ENCODE measurements around the gene PAPSS2. TPM values are rescaled to one million over a fixed set of nuclear protein-coding genes. Genes with fewer than 3 reads are reported as not detected.
"Not testable (repeated sequence)": the region's sequence is repeated elsewhere in the genome, so short reads cannot be mapped to it uniquely, and the experiment has no call there.

The PAPSS2 gene
- total RNA-seq, 4 donors from 2014 or later, result 2.2 to 5.1 (median 4.5) TPM

DNA sequence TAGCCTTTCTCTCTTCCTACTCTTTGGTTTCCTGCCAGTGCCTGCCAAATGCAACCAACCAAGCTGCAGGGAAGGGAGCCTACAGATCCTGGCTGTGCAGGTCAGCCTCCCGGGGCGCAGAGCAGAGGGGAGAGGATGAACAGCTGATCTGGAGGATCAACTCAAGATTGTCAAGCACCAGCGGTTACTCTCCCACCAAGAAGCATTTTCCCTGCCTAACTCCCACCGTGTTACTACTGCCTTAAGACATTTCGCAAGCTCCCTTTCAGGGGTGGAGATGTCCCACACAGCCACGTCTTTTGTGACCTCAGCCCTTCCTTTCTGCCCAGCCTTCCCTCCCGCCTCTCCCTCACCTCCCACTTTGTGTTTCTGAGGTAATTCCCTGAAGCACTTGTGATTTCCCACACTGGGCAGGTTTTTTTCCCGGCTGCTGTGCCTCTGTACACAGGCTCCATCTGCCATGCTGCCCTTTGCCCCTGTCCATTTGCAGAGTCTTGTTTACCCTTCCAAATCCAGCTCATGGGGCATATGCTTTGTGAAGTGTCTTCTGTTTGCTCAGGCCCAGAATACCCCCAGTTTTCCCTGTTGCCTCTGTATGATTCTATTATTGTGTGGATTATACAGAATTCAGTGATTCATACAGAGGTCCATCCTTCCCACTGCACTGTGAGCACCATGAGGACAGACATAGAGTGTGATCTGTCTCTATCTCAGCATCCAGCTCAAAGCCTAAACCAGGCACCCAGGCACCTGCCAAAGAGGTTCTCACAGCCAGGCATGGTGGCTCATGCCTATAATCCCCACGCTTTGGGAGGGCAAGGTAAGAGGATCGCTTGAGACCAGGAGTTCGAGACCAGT, 40.9 kb upstream of the PAPSS2 start:
- 72 to 80% methylated on average over 11 of the region's 11 CpGs for WGBS, 2 donors
- no peak for DNase-seq (ENCODE audit: low spot score in 2 of 2)
- no peak for TF ChIP-seq POLR2A (IDR thresholded peaks at IDR 0.05)
- no peak for TF ChIP-seq CTCF (IDR thresholded peaks at IDR 0.05)
- no peak overlapping the region for H3K4me3 ChIP-seq (ENCODE audit: low read depth, poor library complexity, severe bottlenecking)
- intact Hi-C loops (cut with DNase I; ENCODE audit: low total_unique reads), result no loop called here

GRCh38 chr10:87619705-87620104, 40.0 kb upstream of the PAPSS2 start:
- no peak overlapping the region for H3K4me3 ChIP-seq (ENCODE audit: low read depth, poor library complexity, severe bottlenecking)
- 46 to 52% methylated on average over 5 of the region's 5 CpGs for WGBS, 2 donors
- TF ChIP-seq POLR2A (IDR thresholded peaks at IDR 0.05) (no peak), CTCF (IDR thresholded peaks at IDR 0.05) (no peak)
- intact Hi-C loops (cut with DNase I; ENCODE audit: low total_unique reads), result no loop called here
- DNase-seq (ENCODE audit: low spot score in 2 of 2), result no peak

DNA sequence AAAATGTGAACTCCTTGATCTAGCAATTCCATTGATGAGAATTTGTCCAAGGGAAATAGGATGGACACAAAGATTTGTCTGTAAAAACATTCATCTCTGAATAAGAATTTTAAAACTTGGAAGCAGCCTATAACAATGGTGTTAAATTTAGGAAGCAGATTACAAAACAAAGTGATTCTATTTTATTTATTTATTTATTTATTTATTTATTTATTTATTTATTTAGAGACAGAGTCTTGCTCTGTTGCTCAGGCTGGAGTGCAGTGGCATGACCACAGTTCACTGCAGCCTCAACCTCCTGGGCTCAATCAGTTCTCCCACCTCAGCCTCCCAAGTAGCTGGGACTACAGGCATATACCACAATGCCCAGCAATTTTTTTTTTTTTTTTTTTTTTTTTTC, 38.2 kb upstream of the PAPSS2 start:
- DNase-seq (ENCODE audit: low spot score in 2 of 2); intact Hi-C loops (cut with DNase I; ENCODE audit: low total_unique reads); H3K4me3 ChIP-seq (ENCODE audit: low read depth, poor library complexity, severe bottlenecking): not testable (repeated sequence)

DNA sequence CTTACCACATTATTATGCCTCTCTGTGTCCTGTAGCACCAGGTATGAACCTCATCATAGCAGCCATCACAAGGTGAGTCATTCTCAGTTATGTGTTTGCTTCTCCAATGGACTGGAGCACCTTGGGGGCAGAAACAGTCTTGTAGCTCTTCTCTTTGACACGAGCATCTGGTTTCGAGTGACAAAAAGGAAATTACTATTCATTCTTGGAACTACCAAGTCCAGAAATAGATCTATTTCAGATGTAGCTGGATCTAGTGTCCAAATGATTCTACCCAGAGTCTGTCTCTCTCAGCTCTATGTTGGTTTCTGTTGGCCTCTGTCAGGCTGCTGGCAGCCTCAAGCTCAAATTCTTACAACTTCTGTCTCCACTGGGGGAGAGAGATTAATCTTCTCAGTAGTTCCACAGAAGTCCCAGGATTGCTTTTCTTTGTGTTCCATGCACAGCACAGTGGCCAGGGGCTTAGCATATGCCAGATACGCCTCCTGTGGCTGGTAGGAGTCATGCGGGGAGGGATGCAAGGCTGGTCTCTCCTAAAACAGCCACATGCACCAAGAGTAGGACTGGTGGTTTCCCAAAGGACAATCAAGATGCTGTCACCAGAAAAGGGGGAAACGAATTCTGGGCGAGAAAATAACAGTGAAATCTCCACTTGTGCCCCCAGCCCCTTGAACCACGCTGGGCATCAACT, 37.2 kb upstream of the PAPSS2 start:
- no peak overlapping the region for H3K4me3 ChIP-seq (ENCODE audit: low read depth, poor library complexity, severe bottlenecking)
- TF ChIP-seq CTCF (IDR thresholded peaks at IDR 0.05) (no peak), POLR2A (IDR thresholded peaks at IDR 0.05) (no peak)
- intact Hi-C loops (cut with DNase I; ENCODE audit: low total_unique reads), result no loop called here
- DNase-seq (ENCODE audit: low spot score in 2 of 2), result no peak
- WGBS, 2 donors, result 53 to 69% methylated on average over 7 of the region's 7 CpGs

GRCh38 chr10:87623191-87623590, 36.5 kb upstream of the PAPSS2 start:
- no peak overlapping the region for H3K4me3 ChIP-seq (ENCODE audit: low read depth, poor library complexity, severe bottlenecking)
- intact Hi-C loops (cut with DNase I; ENCODE audit: low total_unique reads), result no loop called here
- 52 to 61% methylated on average over 1 of the region's 1 CpG for WGBS, 2 donors
- no peak for DNase-seq (ENCODE audit: low spot score in 2 of 2)
- TF ChIP-seq CTCF (IDR thresholded peaks at IDR 0.05), result no peak

GRCh38 chr10:87625661-87626060, 34.0 kb upstream of the PAPSS2 start:
- intact Hi-C loops (cut with DNase I; ENCODE audit: low total_unique reads), result no loop called here
- TF ChIP-seq POLR2A (IDR thresholded peaks at IDR 0.05) (no peak), CTCF (IDR thresholded peaks at IDR 0.05) (no peak)
- DNase-seq (ENCODE audit: low spot score in 2 of 2), result no peak
- WGBS, 2 donors, result 79 to 82% methylated on average over 1 of the region's 1 CpG
- no peak overlapping the region for H3K4me3 ChIP-seq (ENCODE audit: low read depth, poor library complexity, severe bottlenecking)

Data from lower leg skin (tissue), 4 donors.